ENCODE results near the gene ST6GALNAC3.

DNA sequence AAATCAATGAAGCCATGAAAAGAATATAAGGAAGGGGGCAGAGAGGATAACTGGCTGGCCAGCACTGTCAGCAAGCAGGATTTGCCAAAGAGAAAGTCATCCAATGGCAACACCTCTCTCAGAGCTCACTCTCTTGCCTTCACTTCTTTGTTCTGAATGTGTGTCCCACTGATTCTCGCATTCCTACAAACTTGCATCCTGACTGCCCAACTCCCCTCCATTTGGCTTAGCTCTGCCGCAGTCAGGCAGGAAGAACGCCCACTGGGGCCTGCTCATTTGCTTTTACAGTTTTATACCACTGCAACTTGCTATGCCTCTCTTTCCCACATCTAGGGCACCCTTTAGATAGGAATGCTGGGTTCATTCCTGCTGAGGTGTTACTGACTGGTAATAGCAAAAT is 428.6 kb downstream of the ST6GALNAC3 start:
- TF ChIP-seq EZH2phosphoT487 (IDR thresholded peaks at IDR 0.05; ENCODE audit: borderline replicate concordance) = no peak
- TF ChIP-seq CTCF (conservative IDR thresholded peaks at IDR 0.05; ENCODE audit: low read length) = no peak

Data from Loucy (cell line).